NCI-H2196 treated with DMSO at 0.1 percent for 48 hours (cell line): Measurements from ENCODE around the gene PCDH9.

Source experiments
- DNase-seq: peaks from one replicate; lab custom pipeline; 2025; ENCODE audit not compliant: unreplicated experiment; lab: John Stamatoyannopoulos, UW

PCDH9 gene

DNA sequence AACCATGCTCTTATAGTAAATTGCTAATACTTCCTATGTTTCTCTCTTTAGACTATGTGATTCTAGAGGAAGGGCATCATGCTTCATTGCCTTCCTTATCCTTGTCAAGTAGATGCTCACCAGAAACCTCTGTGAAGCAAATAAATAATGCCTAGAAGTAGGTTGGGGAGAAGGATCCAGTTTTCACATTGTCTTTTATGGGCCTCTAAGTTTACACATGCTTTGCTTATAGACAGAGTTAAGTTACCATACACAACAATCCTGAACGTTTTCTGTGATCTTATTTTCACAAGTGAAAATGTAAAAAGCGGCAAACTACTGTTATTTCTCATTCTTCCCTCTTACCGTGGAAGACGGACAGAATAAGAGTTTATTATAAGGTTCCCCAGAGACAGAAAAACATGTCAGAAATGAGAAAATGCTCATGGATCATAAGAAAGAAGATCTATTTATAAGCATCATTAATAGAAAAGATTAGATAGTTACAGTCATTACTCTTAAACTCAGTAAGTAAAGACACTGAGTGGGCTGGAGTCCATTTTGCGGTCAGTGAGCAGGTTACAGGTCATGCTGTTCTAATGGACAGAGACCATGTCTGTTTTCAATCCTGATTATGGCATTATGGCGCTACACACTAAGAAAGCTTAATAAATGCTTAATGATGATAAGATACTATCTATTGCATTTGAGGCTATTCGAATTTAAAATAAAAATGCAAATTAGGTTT is 723.9 kb downstream of the PCDH9 start:
- DNase-seq, result no peak

DNA sequence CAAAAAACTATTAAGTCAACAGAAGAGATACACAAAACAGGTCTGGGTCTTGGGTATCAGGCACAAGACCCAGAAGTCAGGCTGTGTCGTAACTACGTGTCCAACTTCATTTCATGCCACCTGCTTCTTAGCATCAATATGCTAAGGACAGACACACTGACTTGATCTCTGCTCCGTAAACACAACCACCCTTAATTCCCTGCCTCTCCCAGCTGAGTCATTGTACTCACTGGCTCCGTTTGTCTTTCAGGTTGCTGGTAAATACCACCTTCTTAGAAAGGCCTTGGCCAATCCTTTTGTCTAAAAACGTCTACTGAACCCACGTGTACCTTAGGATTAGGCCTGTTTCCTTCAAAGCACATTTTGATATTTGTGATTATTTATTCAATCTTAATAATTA is 726.2 kb downstream of the PCDH9 start:
- DNase-seq, result no peak

DNA sequence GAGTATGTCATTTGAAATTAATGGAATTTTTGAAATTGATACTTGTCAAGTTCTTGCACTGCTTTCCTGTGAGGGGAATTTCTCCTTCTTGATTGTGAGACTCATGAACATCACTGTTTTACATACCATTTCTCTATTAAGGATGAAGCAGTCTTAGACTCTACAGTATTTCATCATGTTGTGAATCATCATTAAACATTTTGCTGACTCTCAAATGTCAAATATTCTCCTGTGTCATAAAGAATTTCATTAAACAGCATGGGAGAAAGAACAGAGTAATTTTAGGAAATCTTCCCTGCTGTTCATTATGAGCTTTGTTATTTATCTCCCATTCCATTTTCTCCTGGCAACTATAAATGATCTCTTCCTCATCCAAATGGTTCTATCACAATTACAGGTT is 729.0 kb downstream of the PCDH9 start:
- DNase-seq, result no peak

DNA sequence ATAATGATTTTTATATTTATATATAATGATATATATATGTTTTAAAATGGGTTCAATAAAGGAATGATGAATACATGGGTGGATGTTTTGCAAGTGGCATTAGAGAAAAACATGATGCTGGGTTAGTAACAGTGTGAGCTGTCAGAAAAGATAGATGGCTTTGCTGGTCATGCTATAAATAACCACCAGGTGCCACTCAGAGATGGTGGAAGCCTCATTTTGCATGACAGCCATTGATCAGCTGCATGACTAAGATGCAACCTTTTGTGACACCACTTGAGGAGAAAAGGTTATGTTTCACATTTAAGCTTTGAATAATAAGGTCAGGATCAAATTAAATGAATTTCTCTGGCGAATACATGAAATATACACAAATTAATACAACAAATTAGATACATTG is 737.7 kb downstream of the PCDH9 start:
- no peak for DNase-seq

DNA sequence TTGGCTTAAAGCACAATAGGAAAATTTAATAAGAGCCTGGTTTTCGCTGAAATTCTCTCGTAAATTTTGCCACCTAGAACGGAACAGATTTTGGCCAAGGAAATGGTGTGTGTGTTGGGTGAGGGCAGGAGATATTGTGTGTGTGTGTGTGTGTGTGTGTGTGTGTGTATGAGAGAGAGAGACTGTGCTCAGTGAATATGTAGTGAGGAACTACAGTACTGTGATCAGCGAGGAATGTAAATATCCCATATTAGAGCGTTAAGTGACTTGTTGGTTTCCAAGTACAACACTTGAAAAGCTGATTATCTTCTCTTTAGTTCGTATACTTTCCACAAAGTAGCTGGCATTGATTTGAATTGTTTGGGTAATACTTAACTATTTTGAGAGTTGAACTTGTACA is 738.9 kb downstream of the PCDH9 start:
- no peak for DNase-seq

DNA sequence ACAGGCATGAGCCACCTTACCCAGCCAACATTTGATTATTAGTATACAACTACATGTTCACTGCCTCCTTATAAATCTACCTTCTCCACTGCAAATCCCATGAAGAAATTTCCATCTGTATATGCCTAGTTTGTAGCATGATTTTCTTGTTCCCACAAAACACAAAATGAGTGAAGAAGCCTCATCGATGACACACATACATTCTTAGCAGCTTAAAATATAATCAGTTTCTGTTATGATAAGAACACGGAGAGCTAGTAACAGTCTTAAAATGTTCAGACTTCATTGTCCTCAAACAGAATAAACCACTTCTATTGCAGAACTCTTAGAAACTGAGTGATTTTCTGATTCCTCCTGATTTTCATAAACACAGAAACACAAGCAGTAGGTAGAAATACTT is 740.5 kb downstream of the PCDH9 start:
- no peak for DNase-seq

DNA sequence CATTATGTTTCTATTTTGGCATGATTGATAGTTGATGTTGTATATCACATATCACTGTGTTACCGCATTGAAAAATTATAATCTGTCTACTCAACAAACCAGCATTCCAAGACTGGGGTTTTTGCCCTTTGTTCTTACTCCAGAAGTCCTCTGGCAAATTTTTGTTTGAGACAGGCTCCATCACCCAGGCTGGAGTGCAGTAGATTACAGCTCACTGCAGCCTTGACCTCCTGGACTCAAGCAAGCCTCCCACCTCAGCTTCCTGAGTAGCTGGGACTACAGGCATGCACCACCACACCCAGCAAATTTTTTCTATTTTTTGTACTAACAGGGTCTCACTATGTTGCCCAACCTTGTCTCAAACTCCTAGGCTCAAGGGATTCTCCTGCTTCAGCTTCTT is 741.0 kb downstream of the PCDH9 start:
- DNase-seq, result no peak

DNA sequence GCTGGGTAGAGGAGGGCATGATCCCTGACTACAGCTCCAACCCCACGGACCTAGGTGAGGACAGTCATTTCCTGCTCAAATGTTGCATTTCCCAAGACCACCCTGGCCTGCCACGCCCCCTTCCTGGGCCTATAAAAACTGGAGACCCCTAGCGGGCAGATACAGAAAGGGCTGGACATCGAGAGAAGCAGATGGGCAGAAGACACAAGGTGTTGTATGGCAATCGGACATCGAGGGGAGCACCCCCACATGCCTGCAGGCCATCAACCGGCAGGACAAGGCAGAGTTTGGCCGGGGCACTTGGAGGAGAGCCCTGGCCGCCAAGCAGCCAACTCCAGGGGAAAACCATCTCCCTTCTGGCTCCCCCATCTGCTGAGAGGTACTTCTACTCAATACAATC is 746.4 kb downstream of the PCDH9 start:
- DNase-seq, result no peak

DNA sequence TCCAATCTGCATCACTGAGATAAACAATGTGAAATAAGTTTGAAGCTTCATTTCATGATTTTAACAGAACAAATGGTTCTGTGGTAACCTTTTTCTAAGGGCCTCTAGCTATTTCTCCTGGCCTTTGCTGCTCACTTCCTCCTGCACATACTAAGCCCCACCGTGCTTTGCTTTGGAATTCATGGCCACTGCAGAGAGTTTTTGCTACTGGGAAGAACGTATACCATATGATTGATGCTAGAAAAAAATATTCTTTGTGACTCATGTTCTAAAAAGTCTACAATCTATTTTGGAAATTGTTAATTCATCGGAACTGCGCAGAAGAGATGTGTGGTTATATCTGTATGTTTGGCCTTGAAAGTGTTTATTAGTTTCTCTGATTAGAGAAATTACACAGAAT is 747.3 kb downstream of the PCDH9 start:
- no peak for DNase-seq

DNA sequence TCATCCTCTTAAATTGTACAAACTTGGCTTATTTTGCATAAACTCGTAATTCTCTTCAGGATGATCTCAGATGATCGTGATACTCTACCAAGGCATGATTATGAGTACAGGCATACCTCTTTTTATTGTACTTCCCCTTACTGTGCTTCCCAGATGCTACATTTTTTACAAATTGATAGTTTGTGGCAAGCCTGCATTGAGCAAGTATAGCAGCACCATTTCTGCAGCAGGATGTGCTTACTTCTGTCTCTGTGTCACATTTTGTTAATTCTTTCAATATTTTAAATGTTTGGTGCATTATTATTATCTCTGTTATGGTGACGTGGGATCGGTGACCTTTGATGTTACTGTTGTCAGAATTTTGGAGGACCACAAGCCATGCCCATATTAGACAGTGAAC is 752.3 kb downstream of the PCDH9 start:
- DNase-seq, result no peak

DNA sequence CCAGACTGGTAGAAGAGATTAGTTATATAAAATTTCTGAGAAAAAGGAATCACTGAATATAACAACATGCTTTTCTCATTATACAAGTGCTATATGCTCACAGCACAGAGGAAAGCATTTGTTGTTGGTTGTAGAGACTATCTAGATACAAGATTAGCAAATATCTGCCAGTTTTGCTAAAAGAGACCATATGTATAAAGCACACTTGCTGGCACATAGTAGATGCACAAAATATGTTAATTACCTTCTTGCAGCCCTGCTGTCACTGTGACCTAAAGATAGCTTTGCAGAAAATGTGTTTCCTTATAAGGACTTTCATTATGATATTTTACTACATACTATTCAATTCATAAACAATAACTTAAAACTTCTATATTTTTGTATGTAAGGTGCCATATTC is 755.1 kb downstream of the PCDH9 start:
- no peak for DNase-seq

DNA sequence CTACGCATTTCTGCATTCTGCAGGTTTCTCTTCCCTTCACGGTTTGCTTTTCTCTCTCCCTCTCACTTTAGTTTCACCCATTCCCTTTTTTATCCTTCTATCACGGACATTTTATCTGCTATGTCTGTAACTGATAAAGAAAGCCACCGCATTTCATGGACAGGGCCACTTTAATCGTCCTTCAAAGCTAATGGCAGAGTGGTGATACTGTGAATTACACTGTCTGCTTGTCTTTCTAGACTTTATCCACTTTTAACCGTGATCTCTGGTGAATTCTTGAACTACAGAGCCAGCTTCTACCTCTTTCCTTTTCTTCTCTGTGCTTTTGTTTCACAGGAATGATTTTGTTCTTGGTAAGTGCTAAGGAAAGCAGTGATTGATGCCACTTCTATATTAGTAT is 760.4 kb downstream of the PCDH9 start:
- DNase-seq, result no peak

DNA sequence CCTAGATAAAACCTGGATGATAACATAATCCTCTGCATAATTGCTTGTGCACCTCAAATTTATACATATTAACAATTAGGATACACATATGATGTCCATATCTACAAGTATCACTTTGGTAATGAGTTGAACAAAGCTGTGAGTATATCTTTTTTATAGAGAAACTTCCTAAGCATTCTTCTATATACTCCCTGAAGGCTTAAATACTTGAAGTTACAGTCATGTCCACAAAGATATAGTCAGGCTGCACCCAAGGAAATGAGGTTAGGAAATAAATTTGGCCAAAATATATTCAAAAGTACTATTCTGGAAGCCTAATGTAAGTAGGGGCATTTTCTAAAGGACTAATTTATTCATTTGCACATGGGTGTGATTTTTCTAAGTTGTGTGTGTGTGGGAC is 761.5 kb downstream of the PCDH9 start:
- no peak for DNase-seq

DNA sequence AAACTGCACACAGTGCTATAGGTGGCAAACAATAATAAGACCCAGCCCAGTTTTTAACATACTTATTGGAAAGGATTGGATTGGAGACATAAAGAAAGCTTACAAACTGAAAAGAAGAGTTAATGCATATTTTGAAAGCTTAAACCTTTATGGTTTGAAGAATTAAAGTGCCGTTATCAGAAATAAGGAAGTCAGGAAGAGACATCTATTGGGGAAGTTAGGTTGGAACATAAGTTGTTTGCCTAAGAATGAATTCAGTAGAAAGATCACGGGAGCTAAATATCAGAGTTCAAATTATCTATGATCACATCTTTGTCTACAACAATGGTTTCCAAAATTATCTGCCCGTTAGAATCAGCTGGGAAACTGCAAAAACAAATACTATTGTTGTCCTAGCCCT is 767.9 kb downstream of the PCDH9 start:
- DNase-seq, result no peak

DNA sequence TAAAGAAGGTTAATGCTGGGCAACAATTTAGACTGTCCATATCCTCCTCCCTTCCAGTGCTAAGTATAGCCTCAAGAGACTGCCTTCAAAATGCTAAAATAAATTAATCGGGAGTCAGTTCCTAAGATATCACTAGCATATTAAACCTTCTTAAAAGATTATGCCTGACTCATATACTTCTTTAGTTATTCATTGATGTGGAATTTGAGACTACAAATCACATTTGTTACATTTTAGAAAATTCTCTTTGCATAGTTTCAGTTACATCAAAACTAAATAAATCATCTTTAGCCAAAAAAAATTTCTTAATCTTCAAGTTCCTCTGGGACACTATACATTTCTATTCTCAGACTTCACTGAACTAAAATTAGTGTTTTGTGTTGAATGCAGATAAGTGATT is 769.1 kb downstream of the PCDH9 start:
- DNase-seq, result no peak

DNA sequence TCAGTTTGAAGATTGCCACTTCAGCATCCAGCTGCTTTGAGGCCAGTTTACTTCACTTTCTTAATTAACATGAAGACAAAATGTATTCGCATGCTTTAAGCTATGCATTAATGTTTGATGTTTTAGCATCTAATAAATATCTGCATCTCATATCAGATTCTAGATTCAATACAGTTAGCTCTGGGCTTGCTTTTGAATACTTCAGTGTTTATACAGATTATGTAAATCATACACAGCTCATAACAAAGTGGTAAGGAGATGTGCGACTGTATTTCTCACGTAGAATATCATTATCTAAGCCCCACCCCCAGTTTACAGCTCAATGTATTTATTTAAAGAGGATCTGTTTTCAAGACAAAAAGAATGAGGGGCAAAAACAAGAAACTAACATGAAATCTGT is 770.5 kb downstream of the PCDH9 start:
- DNase-seq, result no peak

DNA sequence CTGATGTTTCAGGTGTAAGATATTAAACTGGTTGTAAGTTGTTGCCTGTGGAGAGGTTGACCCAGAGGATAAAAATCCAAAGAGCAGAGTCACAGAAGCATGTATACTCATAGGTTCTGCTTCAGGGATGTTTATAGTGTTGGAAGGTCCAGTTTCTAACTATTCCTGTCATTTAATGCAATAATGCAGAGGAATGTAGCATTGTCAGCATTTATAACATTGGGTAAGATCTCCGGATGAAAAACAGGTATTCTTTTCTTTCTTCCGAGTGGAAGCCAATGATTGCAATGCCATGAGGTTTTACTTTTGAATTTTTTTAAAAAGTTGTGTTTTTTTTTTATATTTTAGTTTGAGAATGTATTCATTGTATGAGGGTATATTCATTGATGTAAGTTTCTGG is 771.0 kb downstream of the PCDH9 start:
- DNase-seq, result no peak

DNA sequence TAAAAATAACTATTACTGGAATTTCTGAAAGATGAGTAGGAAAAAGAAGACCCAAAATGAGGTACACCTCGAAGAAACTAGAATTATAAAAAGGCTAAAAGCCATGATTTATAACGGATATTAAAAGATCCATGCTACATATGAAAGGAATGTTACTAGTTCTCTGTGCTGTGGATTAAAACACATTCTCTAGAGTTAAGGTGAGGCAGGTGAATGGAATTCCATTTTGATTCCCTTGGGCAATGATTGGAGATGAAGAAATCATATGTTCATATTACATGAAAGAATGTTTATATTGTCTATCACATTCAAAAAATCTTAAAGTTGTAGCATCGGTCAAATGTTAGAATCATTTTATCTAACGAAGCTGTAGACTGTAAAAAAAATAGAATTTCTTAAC is 783.7 kb downstream of the PCDH9 start:
- DNase-seq, result no peak

DNA sequence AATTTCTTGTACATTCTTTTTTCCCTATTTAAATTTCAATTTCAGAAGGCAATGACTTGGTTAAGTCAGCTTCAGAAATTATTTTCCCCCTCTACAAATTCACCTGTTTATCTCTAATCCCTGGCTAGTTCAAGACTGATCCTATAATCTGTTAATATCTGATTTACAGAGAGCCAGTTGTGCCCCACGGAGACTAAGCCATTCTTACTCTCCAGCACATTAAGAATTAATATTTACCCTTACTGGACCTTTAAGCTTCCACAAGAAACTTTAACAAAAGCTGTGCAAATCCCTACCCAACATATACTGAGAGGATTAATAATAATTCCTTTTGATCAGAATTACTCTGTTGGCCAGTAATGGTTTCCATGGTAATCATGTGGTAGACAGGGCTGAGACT is 786.2 kb downstream of the PCDH9 start:
- no peak for DNase-seq

DNA sequence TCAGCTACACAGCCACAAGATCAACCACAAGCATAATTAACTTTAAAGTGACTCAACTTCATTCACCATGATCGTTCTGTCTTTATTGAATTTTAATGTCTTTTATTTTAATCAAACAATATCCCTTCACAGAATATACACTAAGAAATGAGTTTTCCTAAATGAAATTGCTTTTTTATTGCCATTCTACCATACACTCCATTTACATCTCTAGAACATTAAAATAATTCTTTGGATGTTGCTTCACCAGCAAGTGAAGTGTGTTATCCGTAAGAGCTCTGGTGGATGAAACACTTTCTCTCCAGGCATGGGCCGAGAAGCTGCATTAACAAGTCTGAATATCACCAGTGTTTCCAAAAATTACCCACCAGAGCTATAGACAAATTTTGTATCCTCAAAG is 789.2 kb downstream of the PCDH9 start:
- DNase-seq, result no peak

DNA sequence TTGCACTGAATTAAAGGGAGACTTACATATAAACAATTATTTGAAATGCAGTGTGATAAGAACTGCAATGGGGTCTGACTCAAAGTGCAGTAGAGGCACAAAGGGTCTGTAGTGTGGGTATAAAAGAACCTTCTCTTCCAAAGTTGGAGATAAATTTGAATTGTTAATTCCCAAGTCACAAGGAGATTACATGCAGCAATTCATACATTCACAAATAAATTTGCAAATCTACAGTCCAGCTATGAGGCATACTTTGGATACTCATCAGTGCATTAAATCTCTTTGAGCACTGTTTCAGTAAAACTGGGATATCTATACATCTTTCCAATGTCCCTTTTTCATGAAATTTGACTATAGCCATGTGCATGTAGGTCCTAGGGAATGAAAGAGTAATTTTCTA is 799.4 kb downstream of the PCDH9 start:
- no peak for DNase-seq

DNA sequence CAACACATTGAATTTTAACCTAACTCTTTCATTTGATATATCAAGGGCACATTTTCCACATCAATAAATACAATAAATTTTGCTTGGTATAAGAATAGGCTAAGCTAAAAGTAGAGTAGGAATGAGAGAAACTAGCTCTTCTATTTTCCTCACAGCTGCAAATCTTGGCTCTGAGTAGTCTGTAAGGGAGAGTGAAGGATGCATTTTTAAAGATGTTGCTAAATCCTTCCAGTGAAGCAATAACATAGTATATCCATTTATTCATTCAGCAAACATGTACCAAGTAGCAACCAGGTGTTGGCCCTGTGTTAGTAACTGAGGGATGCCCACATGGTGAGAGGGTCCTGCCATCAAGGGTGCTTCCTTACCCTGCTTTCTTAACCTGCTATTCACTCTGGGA is 799.9 kb downstream of the PCDH9 start:
- no peak for DNase-seq

DNA sequence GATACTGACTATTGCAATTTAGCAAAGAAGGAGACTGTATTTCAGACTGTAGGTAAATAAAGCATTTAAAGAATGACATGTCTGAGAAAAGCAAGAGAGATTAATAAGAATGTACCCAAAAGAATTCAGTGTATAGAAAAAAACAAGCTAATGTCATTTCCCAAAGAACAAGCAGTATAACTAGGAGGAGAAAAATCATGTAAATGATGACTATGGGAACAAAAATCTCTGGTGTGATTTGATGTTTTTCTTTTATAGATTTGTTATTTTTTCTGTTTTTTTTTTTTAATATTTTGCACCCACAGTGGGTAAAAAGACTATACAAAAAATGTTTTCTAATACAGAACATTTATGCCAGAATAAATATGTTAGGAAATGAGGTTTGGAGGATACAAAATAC is 801.0 kb downstream of the PCDH9 start:
- DNase-seq, result no peak

DNA sequence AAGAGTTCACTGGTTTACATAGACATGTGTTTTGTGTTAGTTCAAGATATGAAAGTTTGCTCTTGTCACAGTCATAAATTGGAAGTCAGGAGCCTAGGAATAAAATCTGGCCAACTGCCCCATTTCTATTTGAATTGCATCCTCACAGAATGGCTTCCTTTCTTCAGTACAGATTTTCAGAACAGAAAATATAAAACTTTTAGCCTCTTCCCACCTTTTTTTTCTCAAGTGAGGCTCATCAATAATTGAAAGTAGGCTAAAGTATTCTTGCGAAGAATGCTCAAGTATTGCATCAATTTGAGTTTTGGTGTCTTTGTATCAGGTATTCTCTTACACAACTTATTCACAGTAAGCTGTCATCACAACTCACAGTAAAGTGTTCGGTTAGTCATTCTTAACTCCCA is 802.7 kb downstream of the PCDH9 start:
- DNase-seq, result no peak
